ENCODE data around the gene LARP4B.
A peak's percentile ranks its signal among the peaks of the same experiment; 100 is the strongest.

The LARP4B gene

DNA sequence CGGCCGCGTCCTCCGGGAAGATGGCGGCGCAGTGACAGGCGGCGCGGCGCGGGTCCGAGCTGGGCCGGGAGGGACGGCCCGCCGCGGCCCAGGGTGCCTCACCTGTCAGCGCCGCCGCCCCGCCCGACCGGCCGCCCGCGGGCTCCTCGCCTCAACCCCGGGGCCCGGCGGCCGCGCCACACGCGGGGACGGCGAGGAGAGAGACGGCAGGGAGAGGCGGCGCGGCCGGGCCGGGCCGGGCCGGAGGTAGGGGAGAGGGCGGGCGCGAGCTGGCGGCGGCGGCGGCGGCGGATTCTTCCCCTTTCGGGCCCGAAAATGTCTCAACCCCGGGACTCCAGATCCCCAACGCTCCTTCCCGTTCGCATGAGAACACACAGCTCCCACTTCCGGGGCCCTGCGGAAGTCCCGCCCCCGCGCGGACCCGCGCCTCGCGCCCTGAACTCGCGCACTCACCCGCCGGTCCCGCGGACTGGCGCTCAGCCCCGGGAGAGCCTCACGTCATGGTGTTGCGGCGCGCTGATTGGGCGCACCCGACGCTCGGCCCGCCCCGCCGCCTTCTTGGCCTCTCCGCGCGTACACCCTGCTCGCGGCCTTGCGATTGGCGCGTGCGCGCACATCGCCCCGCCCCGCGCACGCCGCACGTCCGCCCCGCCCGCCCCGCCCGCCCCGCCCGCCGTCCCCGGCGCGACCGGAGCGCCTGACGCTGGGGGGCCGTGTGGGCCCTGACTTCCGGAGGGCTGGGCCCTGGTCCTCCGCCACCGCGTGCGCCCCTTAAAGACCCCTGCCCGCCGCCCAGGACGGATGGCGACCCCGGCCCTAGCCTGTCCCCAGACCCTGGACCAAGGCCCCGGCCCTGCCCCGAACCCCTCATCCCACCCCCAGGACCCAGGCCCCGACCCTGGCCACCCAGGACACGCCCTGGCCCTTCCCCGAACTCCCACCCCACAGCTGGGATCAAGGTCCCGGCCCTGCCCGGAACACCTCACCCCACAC, at the start of gene LARP4B:
TSS of gene LARP4B (minus strand) at position 380 of the 993 bp plus-strand sequence. CDS start 45,984 bp downstream, outside the sequence.
- DNase-seq, result peak; percentile 97
- ATAC-seq, result peak; percentile 98

DNA sequence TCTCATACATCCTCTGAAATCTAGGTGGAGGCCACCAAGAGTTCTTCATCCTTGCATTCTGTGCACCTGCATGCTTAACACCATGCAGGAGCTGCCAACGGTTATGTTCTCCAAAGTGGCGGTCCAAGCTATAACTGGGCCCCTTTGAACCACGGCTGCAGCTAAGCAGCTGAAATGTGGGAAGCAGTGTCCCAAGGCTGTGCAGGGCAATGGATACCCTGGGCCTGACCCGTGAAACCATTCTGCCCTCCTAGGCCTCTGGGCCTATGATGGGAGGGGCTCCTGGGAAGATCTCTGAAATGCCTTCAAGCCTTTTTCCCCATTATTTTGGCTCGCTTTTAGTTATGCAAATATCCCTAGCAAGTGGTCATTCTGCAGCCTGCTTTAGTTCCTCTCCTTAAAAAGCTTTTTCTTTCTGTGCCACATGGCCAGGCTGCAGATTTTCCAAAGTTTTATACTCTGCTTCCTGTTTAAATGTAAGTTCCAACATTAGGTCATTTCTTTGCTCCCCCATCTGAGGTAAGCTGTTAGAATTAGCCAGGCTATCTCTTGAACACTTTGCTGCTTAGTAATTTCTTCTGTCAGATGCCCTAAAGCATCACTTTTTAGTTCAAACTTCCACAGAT, 49.1 kb upstream of the LARP4B start:
- ATAC-seq, result no peak
- DNase-seq, result no peak

DNA sequence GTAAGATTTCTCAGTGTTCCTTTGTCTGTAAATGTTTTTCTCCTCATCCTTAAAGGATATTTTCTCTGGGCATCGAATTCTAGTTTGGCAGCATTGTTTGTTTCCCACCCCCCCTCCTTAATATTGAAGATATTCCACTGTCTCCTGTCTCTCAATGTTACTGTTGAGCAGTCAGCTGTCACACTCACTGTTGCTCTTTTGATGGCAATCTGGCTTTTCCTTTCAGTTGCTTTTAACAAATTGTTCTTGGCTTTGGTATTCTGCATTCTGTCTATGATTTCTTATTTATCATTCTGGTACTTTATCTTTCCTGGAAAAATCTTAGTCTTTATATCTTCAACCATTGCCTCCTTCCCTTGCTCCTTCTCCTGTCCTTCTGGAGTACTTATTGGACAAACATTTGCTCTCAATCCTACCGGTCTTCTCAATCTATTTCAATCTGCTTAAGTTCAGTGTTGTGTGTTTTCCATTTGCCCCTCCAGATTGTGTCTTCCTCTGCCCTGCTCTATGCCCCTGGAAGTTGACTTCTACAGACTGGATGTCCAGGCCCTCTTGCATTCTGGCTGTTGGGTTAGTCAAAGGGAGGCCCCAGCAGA, 47.4 kb upstream of the LARP4B start:
- ATAC-seq (no peak), DNase-seq (no peak)

DNA sequence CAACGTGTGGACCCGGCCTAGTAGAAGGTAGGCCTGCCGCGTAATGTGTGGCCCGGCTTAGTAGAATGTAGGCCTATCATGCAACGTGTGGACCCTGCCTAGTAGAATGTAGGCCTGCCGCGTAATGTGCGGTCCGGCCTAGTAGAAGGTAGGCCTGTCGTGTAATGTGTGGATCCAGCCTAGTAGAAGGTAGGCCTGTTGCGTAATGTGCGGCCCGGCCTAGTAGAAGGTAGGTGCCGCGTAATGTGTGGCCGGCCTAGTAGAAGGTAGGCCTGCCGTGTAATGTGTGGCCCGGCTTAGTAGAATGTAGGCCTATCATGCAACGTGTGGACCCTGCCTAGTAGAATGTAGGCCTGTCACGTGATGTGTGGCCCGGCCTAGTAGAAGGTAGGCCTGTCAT, 44.8 kb upstream of the LARP4B start:
- no peak for DNase-seq
- ATAC-seq, result no peak

DNA sequence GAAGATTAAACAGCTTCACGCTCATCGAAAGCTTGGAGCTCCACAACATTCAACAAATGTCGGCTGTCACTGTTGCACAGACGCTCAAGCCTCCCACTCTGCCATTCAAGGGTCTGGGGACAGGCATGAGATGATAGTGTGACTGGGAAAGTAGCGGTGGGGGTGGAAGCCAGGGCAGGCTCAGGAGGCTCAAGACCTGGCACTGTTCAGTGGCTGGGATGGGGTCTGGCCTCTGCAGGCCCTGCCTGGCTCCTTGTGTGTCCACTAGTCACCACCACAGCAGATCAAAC, 43.2 kb upstream of the LARP4B start:
- ATAC-seq (no peak), DNase-seq (no peak)

DNA sequence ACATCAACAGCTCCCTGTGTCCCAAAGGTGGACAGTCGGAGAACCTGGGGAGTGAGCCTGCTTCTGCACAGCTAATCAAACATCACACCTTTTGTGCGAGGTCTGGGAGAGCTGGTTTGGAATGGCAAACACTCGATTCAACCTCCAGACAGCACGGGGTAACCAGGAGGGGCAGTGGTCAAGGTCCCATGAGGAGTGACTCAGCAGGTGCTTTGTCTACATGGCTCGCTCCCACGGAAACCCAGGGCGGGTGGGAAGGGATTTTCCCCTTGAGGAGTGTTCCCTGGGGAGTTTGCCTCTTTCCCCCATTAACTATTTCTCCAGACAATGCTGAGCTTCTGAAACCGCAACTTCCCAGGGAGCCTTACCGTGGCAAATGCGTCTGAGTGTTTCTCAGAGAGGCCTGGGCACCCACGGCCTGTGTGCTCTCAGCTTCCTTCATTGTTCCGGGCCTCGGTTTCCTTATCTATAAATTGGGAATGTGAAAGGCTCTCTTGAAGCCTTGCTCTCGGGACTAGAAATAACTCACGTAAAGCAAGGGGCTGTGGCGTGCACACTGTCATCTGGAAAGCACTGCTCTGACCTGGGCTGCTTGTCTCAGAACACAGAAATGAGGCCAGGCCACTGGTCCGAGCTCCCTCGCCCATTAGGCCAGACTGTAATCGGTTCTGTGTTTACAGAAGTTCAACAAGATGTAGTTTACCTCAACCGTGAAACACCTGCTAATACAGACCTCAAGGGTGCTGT, 42.7 kb upstream of the LARP4B start:
- DNase-seq (no peak), ATAC-seq (no peak)

DNA sequence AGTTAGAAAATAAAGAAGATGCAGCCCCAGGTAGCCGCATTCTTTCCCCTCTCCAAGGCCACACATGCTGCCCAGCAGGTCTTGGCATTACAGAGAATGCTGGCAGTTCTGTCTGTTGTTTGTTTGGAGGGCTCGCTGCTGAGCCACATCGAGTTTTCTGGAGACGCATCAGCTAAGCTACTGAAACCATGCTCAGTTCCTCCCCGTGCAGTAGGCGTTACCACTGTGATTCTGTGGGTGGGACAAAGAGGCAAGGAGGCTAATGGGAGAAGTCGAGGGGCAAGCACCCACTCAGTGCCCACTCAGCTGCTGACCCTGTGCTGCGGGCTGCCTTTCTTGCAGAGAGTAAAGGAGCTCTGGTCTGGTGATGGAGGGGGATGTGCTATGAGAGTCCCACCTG, 41.3 kb upstream of the LARP4B start:
- ATAC-seq, result no peak

DNA sequence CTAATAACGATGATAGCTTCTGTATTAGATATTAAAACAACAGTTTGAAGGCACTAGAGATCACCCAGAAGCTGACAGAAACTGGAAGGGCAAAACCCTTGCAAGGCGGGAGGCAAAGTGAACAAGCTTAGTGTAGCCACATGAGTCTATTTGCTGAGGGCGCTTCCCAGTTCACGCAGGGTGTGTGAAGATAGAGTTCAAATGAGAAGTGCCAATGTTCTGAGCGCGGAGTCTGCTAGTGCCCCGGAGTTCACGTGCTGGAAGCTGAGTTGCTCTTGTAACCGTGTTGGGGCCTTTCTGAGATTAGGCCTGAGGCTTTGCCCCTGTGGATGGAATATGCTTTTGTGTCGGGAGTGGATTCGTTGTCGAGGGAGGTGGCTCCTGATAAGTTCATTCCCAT, 40.1 kb upstream of the LARP4B start:
- DNase-seq (no peak), ATAC-seq (no peak)

More for the DNA sequence above, 41.3 kb upstream of the LARP4B start:
- DNase-seq, result no peak

DNA sequence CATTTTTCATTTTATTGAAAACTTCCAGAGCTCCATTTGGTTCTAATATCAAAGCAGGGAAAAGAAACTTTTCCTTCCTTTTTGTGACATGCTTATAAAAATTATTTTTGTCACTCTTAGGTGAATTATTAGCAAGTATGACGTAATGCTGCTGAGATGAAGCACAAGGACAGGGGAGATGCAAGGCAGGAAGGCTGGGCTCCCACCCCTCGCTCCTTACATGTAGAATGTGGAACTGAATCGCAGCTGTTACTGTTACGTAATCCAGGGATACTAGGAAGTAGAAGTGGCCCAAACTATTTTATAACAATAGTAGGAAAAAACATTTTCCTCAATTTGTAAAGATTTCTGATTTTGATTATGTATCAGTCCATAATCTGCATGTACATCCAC, 39.6 kb upstream of the LARP4B start:
- DNase-seq (no peak), ATAC-seq (no peak)

DNA sequence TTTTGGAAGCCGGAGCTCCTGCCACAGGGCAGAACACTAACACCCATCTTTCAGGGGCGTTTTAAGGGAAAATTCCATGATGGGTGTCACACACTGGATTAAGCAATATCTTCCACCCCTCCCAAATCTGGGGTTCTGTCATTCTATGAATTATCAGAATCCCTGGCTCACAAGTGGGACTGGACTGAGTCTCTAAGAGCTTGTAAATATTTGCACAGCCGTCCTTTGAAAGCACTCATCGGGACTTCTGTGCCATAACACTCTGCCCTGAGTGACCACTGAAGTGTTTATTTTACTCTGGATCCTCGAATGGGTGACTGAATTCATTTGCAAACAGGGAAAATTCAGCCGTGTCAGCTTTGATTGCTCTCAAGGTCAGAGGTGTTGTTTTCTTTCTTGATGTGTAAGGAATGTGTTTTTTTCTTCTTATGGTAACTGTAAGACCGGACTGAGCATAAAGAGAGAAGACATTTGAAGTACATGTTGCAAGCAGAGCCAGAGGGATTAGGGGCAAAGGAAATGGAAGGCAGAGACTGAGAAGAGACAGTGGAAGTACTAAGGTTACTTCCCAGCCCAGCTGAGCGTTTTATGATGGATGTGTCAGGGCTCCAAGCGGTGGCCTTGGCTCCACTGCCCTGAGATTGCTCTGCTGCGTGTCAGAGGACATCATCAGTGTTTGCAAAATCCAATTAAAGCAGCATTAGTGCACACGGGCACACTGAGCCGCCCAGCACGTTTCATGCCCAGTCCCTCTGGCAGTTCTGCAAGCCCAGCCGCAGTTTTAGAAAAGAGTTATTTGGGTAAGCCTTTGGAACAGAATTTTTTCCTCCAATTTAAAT, 39.0 kb upstream of the LARP4B start:
- DNase-seq (no peak), ATAC-seq (no peak)

DNA sequence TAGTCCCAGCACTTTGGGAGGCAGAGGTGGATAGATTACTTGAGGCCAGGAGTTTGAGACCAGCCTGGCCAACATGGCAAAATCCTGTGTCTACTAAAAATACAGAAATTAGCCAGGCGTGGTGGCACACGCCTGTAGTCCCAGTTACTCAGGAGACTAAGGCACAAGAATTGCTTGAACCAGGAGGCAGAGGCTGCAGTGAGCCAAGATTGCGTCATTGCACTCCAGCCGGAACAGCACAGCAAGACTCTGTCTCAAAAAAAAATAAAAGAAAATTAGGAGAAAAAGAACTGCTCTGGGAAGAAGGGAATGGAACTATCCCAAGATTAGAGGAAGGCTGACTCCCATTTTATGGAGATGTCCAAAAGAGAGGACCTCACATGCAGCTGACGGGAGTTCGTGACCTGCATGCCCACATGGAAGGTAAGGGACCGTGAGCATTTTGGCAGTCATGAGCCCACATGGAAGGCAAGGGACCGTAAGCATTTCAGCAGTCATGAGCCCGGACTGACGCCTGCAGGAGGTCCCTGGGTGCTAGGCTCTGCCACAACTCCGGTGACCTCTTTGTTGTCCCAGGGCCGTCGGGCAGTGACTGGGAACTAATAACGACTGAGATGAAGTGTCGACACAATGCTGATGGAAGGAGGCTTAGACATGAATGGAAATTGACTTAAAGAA, 38.1 kb upstream of the LARP4B start:
- DNase-seq (no peak), ATAC-seq (no peak)

DNA sequence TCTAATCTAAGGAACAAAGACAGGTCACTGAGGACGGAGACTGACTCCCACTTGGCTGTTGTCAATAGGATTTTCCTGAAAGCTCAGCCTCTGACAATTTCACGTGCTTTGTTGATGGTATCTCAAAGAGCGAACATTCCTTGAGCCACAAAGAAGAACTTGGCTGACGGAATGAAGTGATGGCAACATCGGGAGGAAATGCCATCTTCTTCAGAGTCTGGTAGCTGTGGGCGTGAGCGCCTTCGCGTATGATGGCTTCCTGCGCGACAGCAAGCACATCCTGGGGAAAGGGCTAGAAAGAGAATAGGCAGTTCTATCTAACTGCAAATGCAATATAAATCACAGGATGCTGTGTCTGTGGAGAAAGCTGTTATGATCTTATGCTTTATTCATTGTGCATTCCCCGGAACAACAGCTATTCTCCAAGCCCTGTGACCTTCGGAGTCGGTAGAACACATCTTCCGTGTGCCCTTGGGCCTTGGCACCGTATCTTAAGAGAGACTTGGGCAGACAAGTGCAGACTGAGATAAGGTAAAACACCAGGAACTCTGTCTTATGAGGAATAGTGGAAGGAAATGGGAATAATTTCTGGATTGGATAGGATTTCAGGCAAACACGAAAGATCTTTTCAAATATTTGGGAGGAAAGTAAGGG, 37.2 kb upstream of the LARP4B start:
- DNase-seq, result no peak

DNA sequence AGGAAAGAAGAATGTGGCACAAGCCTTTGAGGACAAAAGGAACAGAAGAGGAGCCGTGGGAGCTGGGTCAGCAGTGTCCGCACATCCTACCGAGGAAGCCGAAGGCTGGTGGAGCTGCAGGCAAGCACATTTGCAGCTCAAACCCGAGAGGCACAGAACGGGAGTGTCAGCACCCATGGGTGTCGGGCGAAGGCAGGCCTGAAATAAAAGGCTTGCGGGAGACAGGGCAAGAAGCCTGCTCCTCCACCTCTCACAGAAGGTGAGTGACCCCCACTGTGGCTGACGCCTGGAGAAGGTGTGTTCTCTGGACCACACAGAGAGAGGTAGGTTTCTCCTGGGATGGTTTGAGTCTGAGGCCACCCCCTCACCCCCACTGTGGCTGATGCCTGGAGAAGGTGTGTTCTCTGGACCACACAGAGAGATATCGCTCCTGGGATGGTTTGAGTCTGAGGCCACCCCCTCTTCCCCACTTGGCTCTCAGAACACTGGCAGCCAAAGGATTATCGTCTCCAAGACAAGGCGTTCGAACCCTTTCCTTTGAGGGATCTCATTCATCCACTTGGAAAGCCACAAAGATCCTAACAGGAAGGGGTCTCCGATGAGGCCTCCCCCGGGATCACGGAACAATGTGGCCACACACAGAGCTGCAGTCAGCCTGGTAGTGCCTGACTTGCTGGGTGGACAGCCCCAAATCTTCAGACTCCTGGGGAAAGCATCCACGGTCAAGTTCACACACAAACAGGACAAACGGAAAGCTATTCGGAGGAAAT, 35.1 kb upstream of the LARP4B start:
- no peak for DNase-seq

More for the DNA sequence above, 37.2 kb upstream of the LARP4B start:
- ATAC-seq, result no peak

DNA sequence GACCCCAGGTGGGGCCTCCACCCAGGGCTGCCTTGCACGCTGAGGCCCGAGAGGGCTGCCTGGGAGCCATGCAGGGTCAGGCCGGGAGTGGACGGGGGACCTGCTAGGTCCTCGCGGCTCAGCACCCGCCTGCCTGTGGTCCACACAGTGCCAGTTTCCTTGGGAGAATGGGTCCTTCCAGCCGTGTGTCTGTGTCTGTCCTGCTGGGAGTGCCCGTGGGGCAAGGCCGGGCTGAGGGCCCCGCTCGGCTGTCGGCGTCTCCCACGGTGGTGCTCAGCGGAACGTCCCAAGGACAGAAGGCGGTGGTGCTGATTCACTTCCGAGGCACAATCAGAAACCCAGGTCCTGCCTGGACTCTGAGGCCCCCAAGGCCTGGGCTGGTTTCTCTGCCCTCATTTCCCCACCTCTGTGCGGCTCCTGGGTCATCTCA, 33.5 kb upstream of the LARP4B start:
- DNase-seq, result no peak

More for the DNA sequence above, 35.1 kb upstream of the LARP4B start:
- peak; percentile 19 for ATAC-seq

DNA sequence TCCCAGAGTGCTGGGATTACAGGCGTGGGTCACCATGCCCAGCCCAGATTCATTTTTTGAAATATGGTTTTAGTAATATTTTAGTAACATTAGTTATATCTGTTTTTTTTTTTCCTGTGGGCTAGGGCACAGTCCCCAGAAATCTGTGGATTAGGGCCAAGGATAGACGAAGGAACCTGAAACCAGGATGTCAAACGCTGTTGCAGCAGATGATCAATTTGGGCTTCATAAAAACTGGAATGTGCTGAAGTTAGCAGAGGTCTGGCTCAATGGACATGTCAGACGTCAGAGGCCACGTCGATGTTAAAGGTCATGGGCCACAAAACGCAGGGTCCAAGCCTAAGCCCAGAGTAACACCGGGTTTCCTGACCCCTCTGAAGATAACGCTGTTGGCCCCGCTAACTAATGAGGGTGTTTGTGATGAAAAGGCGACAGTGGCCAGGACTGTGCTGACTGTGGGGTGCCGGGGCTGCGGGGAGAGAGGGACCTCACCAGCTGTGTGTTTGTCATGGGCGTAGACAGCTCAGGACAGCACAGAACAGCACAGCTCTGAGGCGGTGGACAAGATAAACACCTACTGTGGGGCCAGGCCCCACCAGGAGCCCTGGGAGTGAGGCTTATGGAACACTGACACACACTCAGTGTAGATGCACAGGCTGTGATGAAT, 32.9 kb upstream of the LARP4B start:
- no peak for ATAC-seq
- no peak for DNase-seq

More for the DNA sequence above, 33.5 kb upstream of the LARP4B start:
- no peak for ATAC-seq

DNA sequence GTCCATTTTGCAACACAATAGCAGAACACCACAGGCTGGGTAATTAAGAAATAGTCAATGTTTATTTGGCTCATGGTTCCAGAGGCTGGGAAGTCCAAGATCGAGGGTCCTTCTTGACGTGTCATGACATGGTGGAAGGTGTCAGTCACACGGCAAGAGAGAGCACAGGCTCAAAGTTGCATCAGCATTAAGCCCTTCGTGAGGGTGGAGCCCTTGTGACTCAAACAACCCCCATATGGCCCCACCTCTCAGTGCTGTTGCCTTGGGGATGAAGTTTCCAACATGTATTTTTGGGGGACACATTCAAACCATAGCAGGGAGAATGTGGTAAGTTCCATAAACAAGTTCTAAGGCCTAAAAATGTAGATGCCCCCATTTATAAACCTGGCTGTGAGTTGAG, 32.1 kb upstream of the LARP4B start:
- DNase-seq (no peak), ATAC-seq (no peak)

DNA sequence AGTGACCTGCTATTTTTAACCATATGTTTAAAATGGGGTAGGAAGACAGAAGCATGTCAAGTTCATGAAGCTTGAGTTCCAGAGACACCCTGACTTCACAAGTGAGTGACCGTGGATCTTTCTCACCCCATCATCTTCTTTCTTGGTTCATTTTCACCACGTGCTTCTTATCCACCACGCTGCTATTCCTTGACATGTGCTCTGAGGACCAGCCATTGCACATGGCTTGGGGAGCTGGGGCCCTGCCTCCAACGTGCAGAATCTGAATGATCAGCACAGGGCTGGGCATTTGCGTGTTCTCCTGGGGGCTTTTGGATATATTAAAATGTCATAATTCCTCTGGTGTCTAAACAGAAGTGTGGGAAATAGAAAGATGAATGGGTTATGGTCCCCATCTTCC, 31.7 kb upstream of the LARP4B start:
- ATAC-seq (no peak), DNase-seq (no peak)

DNA sequence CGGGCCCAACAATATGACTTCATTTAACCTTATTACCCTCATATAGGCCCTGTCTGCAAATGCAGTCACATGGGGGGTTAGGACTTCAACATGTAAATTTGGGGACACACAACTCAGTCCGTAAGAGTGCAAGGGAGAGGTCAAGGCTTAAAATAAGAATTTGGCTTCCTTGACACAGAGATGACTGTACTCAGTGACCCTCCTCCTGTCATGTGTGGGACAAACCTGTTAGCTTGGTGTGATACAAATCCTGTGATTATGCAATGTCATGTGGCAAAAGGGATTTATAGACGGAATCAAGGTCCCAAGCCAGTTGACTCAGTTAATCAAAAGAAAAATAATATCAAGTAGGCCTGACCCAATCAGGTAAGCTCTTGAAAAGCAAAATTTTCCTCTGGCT, 30.8 kb upstream of the LARP4B start:
- ATAC-seq (no peak), DNase-seq (no peak)

DNA sequence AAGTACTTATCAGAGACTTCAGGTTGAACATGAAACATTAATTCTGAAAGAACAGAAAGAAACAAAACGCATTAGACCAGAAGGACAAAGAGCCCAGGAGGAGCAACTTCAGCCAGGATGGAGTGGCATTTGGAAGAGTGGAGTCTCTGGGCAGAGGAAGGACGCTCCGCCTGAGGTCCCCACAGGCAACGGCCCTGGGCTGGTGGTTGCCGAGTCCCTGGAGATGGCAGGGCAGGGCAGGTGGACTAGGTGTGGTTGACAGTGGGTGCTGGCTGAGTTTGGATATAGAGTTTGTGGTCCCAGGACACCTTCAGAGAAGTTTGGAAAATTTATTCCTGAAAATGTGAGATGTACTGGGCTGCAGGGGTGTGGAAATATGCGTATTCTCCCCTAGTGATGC, 27.4 kb upstream of the LARP4B start:
- DNase-seq, result no peak
- ATAC-seq, result no peak

Data from stimulated activated naive CD8-positive, alpha-beta T cell treated with anti-CD3 and anti-CD28 coated beads, Interleukin-15, Interleukin-2, amounts not matched to agents 100 U/mL and 50 U/mL, for 24 hours (primary cell).